C4-2B (cell line): ENCODE results near the gene NCOA6.

Experiments
- ZFX ChIP-seq: fragments of 450-650 bp; IDR thresholded peaks from 2 replicates; pipeline ENCODE4 v1.6.1; 2017
- TF ChIP-seq, protein P1 (sequence below): fragments of 450-650 bp; conservative IDR thresholded peaks from 2 replicates; pipeline ENCODE4 v1.5.1; 2017; ENCODE audit warnings: mild to moderate bottlenecking

DNA sequence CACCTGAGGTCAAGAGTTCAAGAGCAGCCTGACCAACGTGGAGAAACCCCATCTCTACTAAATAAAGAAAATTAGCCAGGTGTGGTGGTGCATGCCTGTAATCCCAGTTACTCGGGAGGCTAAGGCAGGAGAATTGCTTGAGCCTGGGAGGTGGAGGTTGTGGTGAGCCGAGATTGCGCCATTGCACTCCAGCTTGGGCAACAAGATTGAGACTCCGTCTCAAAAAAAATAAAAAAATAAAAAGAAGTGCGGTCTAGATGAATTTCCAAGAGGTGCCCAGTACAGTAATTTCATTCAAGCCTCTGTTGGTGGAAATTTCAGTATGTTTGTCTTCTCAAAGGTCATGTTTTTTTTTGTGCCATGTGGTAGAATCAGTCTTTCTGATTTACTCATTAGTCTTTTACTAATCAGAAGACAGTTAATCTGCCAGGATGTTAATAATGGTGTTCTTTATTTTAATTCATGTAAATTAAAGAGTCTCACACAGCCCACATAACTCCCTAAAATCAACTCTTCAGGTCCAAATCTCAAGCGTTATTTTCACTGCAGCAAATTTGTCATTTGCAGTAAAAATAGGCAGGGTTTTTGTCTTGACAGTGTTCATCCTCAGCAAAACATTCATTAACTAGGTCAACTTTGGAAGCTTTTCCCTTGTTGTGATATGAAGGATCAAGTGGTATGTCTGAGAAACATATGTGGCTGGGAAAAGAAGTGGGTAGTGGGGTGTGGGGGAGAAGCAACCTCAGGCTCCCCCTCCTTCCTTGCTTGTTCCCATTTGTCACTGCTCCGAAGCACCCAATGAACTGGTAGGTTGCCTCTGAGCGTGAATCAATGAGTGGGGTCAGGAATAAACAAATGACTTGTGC lies 108.0 kb downstream of the NCOA6 start:
- TF ChIP-seq, protein P1, sequence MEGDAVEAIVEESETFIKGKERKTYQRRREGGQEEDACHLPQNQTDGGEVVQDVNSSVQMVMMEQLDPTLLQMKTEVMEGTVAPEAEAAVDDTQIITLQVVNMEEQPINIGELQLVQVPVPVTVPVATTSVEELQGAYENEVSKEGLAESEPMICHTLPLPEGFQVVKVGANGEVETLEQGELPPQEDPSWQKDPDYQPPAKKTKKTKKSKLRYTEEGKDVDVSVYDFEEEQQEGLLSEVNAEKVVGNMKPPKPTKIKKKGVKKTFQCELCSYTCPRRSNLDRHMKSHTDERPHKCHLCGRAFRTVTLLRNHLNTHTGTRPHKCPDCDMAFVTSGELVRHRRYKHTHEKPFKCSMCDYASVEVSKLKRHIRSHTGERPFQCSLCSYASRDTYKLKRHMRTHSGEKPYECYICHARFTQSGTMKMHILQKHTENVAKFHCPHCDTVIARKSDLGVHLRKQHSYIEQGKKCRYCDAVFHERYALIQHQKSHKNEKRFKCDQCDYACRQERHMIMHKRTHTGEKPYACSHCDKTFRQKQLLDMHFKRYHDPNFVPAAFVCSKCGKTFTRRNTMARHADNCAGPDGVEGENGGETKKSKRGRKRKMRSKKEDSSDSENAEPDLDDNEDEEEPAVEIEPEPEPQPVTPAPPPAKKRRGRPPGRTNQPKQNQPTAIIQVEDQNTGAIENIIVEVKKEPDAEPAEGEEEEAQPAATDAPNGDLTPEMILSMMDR = no peak
- no peak for TF ChIP-seq ZFX
